HepG2 (cell line): ENCODE results near the gene TIRAP. TPM values are rescaled to one million over a fixed set of nuclear protein-coding genes. Genes with fewer than 3 reads are reported as not detected.

Source experiments
- ATF7-NPFF ChIP-seq: sonication (generic); formaldehyde crosslinking; IDR thresholded peaks from 2 replicates; pipeline ENCODE4 v1.8.1; 2023; ENCODE audit warnings: mild to moderate bottlenecking, low read depth, missing genetic modification reagents, moderate library complexity
- BORCS8-MEF2B ChIP-seq: sonication (generic); formaldehyde crosslinking; IDR thresholded peaks from 2 replicates; pipeline ENCODE4 v1.8.0; 2022; ENCODE audit warnings: mild to moderate bottlenecking, missing genetic modification reagents
- FIP1L1 ChIP-seq: fragments of 200-400 bp; formaldehyde crosslinking; IDR thresholded peaks from 2 replicates; pipeline ENCODE4 v1.6.1; 2018; ENCODE audit warnings: low read depth, mild to moderate bottlenecking, low read length, moderate library complexity, borderline replicate concordance; ENCODE audit not compliant: insufficient read depth
- FOXJ3 ChIP-seq: sonication (generic); formaldehyde crosslinking; IDR thresholded peaks from 2 replicates; pipeline ENCODE4 v1.4.0; 2020; ENCODE audit warnings: missing genetic modification reagents, mild to moderate bottlenecking, borderline replicate concordance
- MIER3 ChIP-seq: IDR thresholded peaks from 2 replicates; pipeline ENCODE4 v1.6.1; 2016; ENCODE audit warnings: missing compliant biosample characterization, borderline replicate concordance
- NBN ChIP-seq: fragments of 450-650 bp; conservative IDR thresholded peaks from 2 replicates; pipeline ENCODE4 v1.6.1; 2017
- NR2F2 ChIP-seq: IDR thresholded peaks from 2 replicates; pipeline ENCODE4 v1.6.1; 2012; ENCODE audit warnings: low read depth, inconsistent platforms, borderline replicate concordance
- ZMYM2 ChIP-seq: sonication (generic); formaldehyde crosslinking; IDR thresholded peaks from 2 replicates; pipeline ENCODE4 v1.8.0; 2022; ENCODE audit warnings: mild to moderate bottlenecking, missing genetic modification reagents
- ZNF251 ChIP-seq: sonication (generic); formaldehyde crosslinking; IDR thresholded peaks from 2 replicates; pipeline ENCODE4 v1.9.0; 2021; ENCODE audit warnings: mild to moderate bottlenecking, missing genetic modification reagents
- ZNF563 ChIP-seq: sonication (generic); formaldehyde crosslinking; IDR thresholded peaks from 2 replicates; pipeline ENCODE4 v1.8.0; 2022; ENCODE audit warnings: mild to moderate bottlenecking, moderate library complexity, missing genetic modification reagents
- ZNF713 ChIP-seq: sonication (generic); formaldehyde crosslinking; IDR thresholded peaks from 2 replicates; pipeline ENCODE4 v1.4.0; 2020; ENCODE audit warnings: mild to moderate bottlenecking, missing genetic modification reagents
- polyA plus RNA-seq, 8 experiments: library from polyadenylated mRNA; depleted of rRNA in 3 of 8; stranded (reverse) in 7 of 8; unstranded in 1 of 8; fragments of >200 nt; fragmentation: Illumina TruSeq in 4 of 8; extraction: Trizol in 4 of 8; gene quantifications; 2 replicates each; pipeline versions ENCODE4 v1.2.1 to v1.2.3, GENCODE V29; 2011 to 2016; ENCODE audit warnings: low read depth in 4 of 8, missing spikeins in 1 of 8, mixed read lengths in 1 of 8; ENCODE audit not compliant: insufficient read depth in 1 of 8
- total RNA-seq, 5 experiments: library from RNA; depleted of rRNA; stranded (reverse); fragments of >200 nt; fragmentation: Illumina TruSeq; extraction: Trizol; gene quantifications; 2 replicates each; pipeline ENCODE4 v1.2.3, GENCODE V29; 2016; ENCODE audit warnings: low read depth in 1 of 5
- TF ChIP-seq, protein P1 (sequence below): fragments of 450-650 bp; IDR thresholded peaks from 2 replicates; pipeline ENCODE4 v1.6.1; 2017
- TF ChIP-seq, protein P2 (sequence below): sonication (generic); formaldehyde crosslinking; IDR thresholded peaks from 2 replicates; pipeline ENCODE4 v1.4.0; 2020; ENCODE audit warnings: missing genetic modification reagents, borderline replicate concordance
- TF ChIP-seq, protein P3 (sequence below): sonication (generic); formaldehyde crosslinking; IDR thresholded peaks from 2 replicates; pipeline ENCODE4 v1.4.0; 2020; ENCODE audit warnings: mild to moderate bottlenecking, missing genetic modification reagents
- TF ChIP-seq, protein P4 (sequence below): sonication (generic); formaldehyde crosslinking; IDR thresholded peaks from 2 replicates; pipeline ENCODE4 v1.4.0; 2020; ENCODE audit warnings: mild to moderate bottlenecking, missing genetic modification reagents
- TF ChIP-seq, protein P5 (sequence below): sonication (generic); formaldehyde crosslinking; IDR thresholded peaks from 2 replicates; pipeline ENCODE4 v1.5.0; 2020; ENCODE audit warnings: missing genetic modification reagents
- TF ChIP-seq, protein P6 (sequence below): sonication (generic); formaldehyde crosslinking; IDR thresholded peaks from 2 replicates; pipeline ENCODE4 v1.5.1; 2020; ENCODE audit warnings: missing genetic modification reagents, mild to moderate bottlenecking, borderline replicate concordance

The TIRAP gene
- total and polyA plus RNA-seq, 2 of the 13 experiments (the other 11 are each of a cell fraction or from before 2014, with no cell fraction given), result 5.4 to 5.7 TPM

DNA sequence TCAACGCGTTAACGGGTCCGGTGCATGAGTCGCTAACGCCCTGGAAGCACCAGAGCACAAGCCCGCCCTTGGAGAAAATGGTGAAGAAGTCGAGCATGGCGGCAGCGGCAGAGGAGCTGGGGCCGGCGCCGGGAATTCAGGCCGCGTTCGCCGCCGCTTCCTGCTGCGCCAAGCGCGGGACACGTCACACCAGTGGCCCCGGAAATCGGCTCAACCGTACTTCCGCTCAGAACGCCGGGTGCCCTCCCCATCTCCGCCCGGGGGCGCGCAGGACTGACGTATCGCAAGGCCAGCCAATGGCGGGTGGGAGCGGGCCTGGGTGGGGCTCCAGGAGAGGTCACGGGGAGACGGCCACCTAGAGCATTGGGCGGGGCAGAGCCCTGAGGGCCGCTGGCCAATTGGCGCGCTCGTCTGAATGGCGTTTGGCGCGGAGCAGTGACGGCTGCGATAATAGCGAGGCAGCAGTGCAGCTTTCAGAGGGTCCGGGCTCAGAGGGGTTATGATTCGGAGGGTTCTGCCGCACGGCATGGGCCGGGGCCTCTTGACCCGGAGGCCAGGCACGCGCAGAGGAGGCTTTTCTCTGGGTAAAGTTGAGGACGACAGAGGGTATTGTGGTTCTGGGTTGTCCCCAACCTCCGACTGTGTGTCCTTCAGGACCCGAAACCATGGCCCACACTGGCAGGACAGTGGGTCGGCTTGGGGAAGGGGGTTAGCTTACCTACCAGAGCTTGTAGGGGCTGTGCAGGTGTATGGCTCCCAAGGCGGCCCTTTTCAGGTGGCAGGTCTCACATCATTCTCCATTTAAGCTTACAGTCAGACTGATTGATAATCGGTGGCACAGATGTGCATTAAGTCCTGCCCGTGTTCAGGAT, 13.9 kb upstream of the TIRAP start, which contains the start of the genes FOXRED1 and SRPRA (continued):
- TF ChIP-seq, protein P1, sequence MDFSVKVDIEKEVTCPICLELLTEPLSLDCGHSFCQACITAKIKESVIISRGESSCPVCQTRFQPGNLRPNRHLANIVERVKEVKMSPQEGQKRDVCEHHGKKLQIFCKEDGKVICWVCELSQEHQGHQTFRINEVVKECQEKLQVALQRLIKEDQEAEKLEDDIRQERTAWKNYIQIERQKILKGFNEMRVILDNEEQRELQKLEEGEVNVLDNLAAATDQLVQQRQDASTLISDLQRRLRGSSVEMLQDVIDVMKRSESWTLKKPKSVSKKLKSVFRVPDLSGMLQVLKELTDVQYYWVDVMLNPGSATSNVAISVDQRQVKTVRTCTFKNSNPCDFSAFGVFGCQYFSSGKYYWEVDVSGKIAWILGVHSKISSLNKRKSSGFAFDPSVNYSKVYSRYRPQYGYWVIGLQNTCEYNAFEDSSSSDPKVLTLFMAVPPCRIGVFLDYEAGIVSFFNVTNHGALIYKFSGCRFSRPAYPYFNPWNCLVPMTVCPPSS, result no peak
- TF ChIP-seq ZNF251 (CRISPR knock-in tag) (0 out of 2 replicates have a peak, but pooled peaks have one; percentile 61), ZNF713 (no peak), NBN (no peak), ATF7-NPFF (peak; percentile 39; the same call in 1 of the 2 replicates), NR2F2 (peak; percentile 9; the same call in 1 of the 2 replicates), BORCS8-MEF2B (peak; percentile 66), ZMYM2 (CRISPR knock-in tag) (no peak), FIP1L1 (no peak), ZNF563 (CRISPR knock-in tag) (no peak), FOXJ3 (CRISPR knock-in tag) (peak; percentile 14; the same call in 1 of the 2 replicates), MIER3 (CRISPR knock-in tag) (peak; percentile 32; the same call in 1 of the 2 replicates)
- TF ChIP-seq, protein P2, sequence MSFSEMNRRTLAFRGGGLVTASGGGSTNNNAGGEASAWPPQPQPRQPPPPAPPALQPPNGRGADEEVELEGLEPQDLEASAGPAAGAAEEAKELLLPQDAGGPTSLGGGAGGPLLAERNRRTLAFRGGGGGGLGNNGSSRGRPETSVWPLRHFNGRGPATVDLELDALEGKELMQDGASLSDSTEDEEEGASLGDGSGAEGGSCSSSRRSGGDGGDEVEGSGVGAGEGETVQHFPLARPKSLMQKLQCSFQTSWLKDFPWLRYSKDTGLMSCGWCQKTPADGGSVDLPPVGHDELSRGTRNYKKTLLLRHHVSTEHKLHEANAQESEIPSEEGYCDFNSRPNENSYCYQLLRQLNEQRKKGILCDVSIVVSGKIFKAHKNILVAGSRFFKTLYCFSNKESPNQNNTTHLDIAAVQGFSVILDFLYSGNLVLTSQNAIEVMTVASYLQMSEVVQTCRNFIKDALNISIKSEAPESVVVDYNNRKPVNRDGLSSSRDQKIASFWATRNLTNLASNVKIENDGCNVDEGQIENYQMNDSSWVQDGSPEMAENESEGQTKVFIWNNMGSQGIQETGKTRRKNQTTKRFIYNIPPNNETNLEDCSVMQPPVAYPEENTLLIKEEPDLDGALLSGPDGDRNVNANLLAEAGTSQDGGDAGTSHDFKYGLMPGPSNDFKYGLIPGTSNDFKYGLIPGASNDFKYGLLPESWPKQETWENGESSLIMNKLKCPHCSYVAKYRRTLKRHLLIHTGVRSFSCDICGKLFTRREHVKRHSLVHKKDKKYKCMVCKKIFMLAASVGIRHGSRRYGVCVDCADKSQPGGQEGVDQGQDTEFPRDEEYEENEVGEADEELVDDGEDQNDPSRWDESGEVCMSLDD (CRISPR knock-in tag), result peak; percentile 84; the same call in 1 of the 2 replicates
- TF ChIP-seq, protein P3, sequence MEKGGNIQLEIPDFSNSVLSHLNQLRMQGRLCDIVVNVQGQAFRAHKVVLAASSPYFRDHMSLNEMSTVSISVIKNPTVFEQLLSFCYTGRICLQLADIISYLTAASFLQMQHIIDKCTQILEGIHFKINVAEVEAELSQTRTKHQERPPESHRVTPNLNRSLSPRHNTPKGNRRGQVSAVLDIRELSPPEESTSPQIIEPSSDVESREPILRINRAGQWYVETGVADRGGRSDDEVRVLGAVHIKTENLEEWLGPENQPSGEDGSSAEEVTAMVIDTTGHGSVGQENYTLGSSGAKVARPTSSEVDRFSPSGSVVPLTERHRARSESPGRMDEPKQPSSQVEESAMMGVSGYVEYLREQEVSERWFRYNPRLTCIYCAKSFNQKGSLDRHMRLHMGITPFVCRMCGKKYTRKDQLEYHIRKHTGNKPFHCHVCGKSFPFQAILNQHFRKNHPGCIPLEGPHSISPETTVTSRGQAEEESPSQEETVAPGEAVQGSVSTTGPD (CRISPR knock-in tag), result no peak
- TF ChIP-seq, protein P4, sequence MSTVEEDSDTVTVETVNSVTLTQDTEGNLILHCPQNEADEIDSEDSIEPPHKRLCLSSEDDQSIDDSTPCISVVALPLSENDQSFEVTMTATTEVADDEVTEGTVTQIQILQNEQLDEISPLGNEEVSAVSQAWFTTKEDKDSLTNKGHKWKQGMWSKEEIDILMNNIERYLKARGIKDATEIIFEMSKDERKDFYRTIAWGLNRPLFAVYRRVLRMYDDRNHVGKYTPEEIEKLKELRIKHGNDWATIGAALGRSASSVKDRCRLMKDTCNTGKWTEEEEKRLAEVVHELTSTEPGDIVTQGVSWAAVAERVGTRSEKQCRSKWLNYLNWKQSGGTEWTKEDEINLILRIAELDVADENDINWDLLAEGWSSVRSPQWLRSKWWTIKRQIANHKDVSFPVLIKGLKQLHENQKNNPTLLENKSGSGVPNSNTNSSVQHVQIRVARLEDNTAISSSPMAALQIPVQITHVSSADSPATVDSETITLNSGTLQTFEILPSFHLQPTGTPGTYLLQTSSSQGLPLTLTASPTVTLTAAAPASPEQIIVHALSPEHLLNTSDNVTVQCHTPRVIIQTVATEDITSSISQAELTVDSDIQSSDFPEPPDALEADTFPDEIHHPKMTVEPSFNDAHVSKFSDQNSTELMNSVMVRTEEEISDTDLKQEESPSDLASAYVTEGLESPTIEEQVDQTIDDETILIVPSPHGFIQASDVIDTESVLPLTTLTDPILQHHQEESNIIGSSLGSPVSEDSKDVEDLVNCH, result no peak
- TF ChIP-seq, protein P5, sequence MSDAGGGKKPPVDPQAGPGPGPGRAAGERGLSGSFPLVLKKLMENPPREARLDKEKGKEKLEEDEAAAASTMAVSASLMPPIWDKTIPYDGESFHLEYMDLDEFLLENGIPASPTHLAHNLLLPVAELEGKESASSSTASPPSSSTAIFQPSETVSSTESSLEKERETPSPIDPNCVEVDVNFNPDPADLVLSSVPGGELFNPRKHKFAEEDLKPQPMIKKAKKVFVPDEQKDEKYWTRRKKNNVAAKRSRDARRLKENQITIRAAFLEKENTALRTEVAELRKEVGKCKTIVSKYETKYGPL, result no peak
- TF ChIP-seq, protein P6, sequence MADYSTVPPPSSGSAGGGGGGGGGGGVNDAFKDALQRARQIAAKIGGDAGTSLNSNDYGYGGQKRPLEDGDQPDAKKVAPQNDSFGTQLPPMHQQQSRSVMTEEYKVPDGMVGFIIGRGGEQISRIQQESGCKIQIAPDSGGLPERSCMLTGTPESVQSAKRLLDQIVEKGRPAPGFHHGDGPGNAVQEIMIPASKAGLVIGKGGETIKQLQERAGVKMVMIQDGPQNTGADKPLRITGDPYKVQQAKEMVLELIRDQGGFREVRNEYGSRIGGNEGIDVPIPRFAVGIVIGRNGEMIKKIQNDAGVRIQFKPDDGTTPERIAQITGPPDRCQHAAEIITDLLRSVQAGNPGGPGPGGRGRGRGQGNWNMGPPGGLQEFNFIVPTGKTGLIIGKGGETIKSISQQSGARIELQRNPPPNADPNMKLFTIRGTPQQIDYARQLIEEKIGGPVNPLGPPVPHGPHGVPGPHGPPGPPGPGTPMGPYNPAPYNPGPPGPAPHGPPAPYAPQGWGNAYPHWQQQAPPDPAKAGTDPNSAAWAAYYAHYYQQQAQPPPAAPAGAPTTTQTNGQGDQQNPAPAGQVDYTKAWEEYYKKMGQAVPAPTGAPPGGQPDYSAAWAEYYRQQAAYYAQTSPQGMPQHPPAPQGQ (CRISPR knock-in tag), result no peak
